Activated T-helper 1 cell treated with anti-CD3 and anti-CD28 coated beads, Interleukin-12 subunit alpha, Interleukin-12 subunit beta, Interleukin-2, Interleukin-4 antibody, amounts not matched to agents 30 ng/mL and 10 ng/mL and 1 ng/mL, durations not matched to agents 14 hours and 24 hours and 36 hours (primary cell): ENCODE results near the gene RUNX1. TPM values are rescaled to one million over a fixed set of nuclear protein-coding genes. Genes with fewer than 3 reads are reported as not detected.
"Not testable (repeated sequence)": the region's sequence is repeated elsewhere in the genome, so short reads cannot be mapped to it uniquely, and the experiment has no call there.

Source experiments
- DNase-seq: peaks from one replicate; pipeline ENCODE4 v3.0.0; 2021; ENCODE audit warnings: low spot score
- H3K27ac Mint-ChIP-seq: one replicate; pipeline ENCODE4 v1.8.0; 2021; ENCODE audit warnings: mild to moderate bottlenecking, mixed read lengths
- H3K27me3 Mint-ChIP-seq: one replicate; pipeline ENCODE4 v1.8.0; 2022; ENCODE audit warnings: mild to moderate bottlenecking, moderate library complexity, mixed read lengths; ENCODE audit not compliant: insufficient read depth
- H3K36me3 Mint-ChIP-seq: one replicate; pipeline ENCODE4 v1.8.0; 2021; ENCODE audit warnings: low read depth, mixed read lengths
- H3K4me1 Mint-ChIP-seq: one replicate; pipeline ENCODE4 v1.8.0; 2021; ENCODE audit warnings: low read depth, mixed read lengths
- H3K4me3 Mint-ChIP-seq: one replicate; pipeline ENCODE4 v1.8.0; 2021; ENCODE audit warnings: mild to moderate bottlenecking, moderate library complexity, mixed read lengths
- H3K9me3 Mint-ChIP-seq: one replicate; pipeline ENCODE4 v1.8.0; 2021; ENCODE audit warnings: mixed read lengths
- intact Hi-C: fragments of 100-400 bp; cut with micrococcal nuclease; formaldehyde crosslinking; loops from one replicate; pipeline ENCODE4 v1.15.1; 2024
- total RNA-seq: library from RNA; stranded (reverse); gene quantifications from 2 replicates; pipeline ENCODE4 v1.2.3, GENCODE V29; 2022

The RUNX1 gene
- total RNA-seq, 1 donor from 2014 or later: 116 TPM

DNA sequence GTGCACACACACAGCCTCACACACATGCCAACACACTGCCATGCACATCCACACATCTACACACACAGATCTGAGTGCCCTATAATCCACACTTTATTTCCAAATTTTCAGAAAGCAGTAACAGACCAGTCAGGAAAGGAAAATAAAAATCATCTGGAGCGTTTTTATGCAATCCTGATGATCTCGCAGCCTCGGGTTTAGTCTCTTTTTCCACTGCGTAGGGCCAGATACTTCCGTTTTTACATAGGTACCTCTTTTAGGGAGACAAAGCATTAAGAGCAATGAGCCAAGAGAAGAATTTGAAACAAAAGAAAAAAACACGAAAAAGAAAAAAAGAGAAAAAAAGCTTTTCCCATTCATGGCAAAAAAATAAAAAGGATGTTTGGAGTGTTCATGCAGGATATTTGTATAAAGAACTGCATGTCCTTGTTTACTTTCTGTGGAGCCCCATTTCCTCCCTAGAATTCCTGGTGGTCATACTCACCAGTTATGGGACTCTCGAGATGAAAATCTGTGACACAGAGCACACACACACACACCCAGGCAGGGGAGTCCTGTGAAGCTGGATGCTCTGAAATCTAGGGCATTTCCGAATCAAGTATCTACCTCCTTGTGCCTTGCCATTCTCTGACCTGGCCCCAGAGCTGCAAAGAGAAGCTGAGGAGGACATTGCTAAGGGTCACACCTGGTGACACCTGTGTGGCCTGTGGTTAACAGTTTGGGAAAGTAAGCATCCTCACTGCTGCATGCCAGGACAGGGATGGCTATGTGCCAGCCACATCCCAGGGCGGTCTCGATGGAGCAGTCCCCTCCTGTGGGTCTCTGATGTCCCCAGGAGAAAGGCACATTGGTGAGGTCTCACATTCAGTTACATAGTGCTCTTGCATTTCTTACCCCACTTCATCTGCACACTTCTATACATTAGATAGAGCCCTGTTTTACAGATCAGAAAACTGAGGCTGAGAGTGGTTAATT lies 83.6 kb downstream of the RUNX1 start:
- peaks cover 84% of the 10 kb centered on the region for H3K4me1 Mint-ChIP-seq
- intact Hi-C loops: loop anchor here (5.0 to 10.0 kb wide), 3 partner anchors 257 to 1021 kb away; no protein-coding TSS in a partner anchor
- H3K27me3 Mint-ChIP-seq: no peaks in the 10 kb centered on the region
- peak overlapping the region; percentile 82 for H3K27ac Mint-ChIP-seq
- H3K9me3 Mint-ChIP-seq: no peaks in the 10 kb centered on the region
- peaks cover 43% of the 10 kb centered on the region for H3K36me3 Mint-ChIP-seq
- no peak for DNase-seq
- H3K4me3 Mint-ChIP-seq: peak overlapping the region; percentile 47

DNA sequence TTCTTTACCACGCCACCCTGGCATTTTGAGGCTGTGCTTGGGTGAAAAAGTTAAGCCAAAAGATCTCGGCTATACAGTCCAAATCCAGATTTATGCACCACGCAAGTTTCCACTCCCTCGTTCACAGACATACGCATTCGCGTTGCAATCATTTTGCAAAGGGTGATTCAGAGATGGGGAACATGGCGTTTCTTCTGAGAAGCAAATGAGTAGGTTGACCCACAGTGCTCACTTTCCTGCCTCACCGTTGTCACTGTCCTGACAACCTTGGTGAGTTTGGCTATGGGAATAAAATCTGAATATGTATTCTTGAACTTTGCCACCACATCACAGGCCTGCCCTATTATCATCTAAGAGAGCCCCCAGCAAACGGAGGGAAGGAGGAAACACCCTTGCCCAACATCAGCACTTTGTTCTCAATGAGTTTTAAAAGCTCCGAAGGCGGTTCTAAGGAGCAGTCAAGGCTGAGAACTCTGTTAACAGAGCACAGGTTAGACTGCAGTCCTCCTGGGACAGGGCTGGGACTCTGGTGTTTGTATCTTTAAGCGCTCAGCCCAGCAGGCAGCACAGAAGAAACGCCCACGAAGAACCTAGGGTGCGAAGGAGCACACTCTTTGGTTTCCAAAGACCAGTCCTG lies 86.4 kb downstream of the RUNX1 start:
- intact Hi-C loops: loop anchor here (1.0 to 10.0 kb wide), 2 partner anchors 17 to 1018 kb away; no protein-coding TSS in a partner anchor
- H3K27ac Mint-ChIP-seq: peak overlapping the region; percentile 86
- H3K27me3 Mint-ChIP-seq: no peaks in the 10 kb centered on the region
- peaks cover 68% of the 10 kb centered on the region for H3K4me1 Mint-ChIP-seq
- H3K4me3 Mint-ChIP-seq: peak overlapping the region; percentile 63
- H3K36me3 Mint-ChIP-seq: peaks cover 42% of the 10 kb centered on the region
- no peaks in the 10 kb centered on the region for H3K9me3 Mint-ChIP-seq
- DNase-seq: no peak

DNA sequence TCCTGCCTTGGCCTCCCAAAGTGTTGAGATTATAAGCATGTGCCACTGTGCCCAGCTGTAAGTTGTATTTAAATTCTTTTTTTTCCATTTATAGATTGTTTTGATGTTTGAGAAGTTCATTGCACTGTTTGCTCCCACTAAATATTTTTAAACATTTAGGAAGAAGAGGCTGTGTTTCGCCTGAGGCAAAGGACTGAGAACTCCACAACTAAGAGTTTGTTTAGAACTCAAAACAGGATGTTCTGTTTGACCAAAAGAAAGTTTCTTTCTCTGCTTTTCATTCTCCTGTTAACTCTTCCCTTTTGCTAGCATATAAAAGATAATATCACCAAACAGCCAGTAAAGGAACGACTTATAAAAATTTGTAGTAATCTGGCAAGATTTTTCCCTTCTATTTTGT lies 87.0 kb downstream of the RUNX1 start:
- Mint-ChIP-seq H3K4me3 (peak overlapping the region; percentile 63), H3K36me3 (peaks cover 38% of the 10 kb centered on the region), H3K27ac (peak overlapping the region; percentile 86), H3K4me1 (peaks cover 62% of the 10 kb centered on the region), H3K27me3 (no peaks in the 10 kb centered on the region), H3K9me3 (no peaks in the 10 kb centered on the region)
- intact Hi-C loops: loop anchor here (1.0 to 10.0 kb wide), 2 partner anchors 17 to 1017 kb away; no protein-coding TSS in a partner anchor
- no peak for DNase-seq

- intact Hi-C loops: loop anchor here (10.0 kb wide), 1 partner anchor 1016 kb away; no protein-coding TSS in a partner anchor
- peaks cover 40% of the 10 kb centered on the region for H3K36me3 Mint-ChIP-seq
- peaks cover 55% of the 10 kb centered on the region for H3K4me1 Mint-ChIP-seq
- DNase-seq: no peak
- no peak overlapping the region for H3K4me3 Mint-ChIP-seq
- H3K27me3 Mint-ChIP-seq: no peaks in the 10 kb centered on the region
- H3K27ac Mint-ChIP-seq: no peak overlapping the region
- H3K9me3 Mint-ChIP-seq: no peaks in the 10 kb centered on the region
Observed at GRCh38 chr21:34960687-34961086, 88.4 kb downstream of the RUNX1 start.

GRCh38 chr21:34959607-34960006 lies 89.5 kb downstream of the RUNX1 start:
- no peak overlapping the region for H3K4me3 Mint-ChIP-seq
- H3K9me3 Mint-ChIP-seq: no peaks in the 10 kb centered on the region
- no peaks in the 10 kb centered on the region for H3K27me3 Mint-ChIP-seq
- no peak for DNase-seq
- H3K27ac Mint-ChIP-seq: no peak overlapping the region
- intact Hi-C loops: loop anchor here (10.0 kb wide), 1 partner anchor 1015 kb away; no protein-coding TSS in a partner anchor
- H3K4me1 Mint-ChIP-seq: peaks cover 52% of the 10 kb centered on the region
- H3K36me3 Mint-ChIP-seq: peaks cover 38% of the 10 kb centered on the region

- H3K27ac Mint-ChIP-seq: no peak overlapping the region
- peaks cover 36% of the 10 kb centered on the region for H3K36me3 Mint-ChIP-seq
- DNase-seq: no peak
- peaks cover 49% of the 10 kb centered on the region for H3K4me1 Mint-ChIP-seq
- H3K9me3 Mint-ChIP-seq: no peaks in the 10 kb centered on the region
- H3K27me3 Mint-ChIP-seq: no peaks in the 10 kb centered on the region
- H3K4me3 Mint-ChIP-seq: no peak overlapping the region
- intact Hi-C loops: no loop called here
Observed at GRCh38 chr21:34958040-34958439, 91.1 kb downstream of the RUNX1 start.

- Mint-ChIP-seq H3K9me3 (no peaks in the 10 kb centered on the region), H3K4me1 (peaks cover 41% of the 10 kb centered on the region), H3K27me3 (no peaks in the 10 kb centered on the region), H3K4me3 (no peak overlapping the region), H3K27ac (no peak overlapping the region), H3K36me3 (peaks cover 43% of the 10 kb centered on the region)
- intact Hi-C loops: no loop called here
- no peak for DNase-seq
Observed at GRCh38 chr21:34956416-34957316, 92.4 kb downstream of the RUNX1 start.

- H3K36me3 Mint-ChIP-seq: peaks cover 28% of the 10 kb centered on the region
- no peak for DNase-seq
- no peak overlapping the region for H3K4me3 Mint-ChIP-seq
- no peaks in the 10 kb centered on the region for H3K27me3 Mint-ChIP-seq
- intact Hi-C loops: loop anchor here (1.0 kb wide), 1 partner anchor 8 kb away; no protein-coding TSS in a partner anchor
- no peak overlapping the region for H3K27ac Mint-ChIP-seq
- no peaks in the 10 kb centered on the region for H3K9me3 Mint-ChIP-seq
- peaks cover 37% of the 10 kb centered on the region for H3K4me1 Mint-ChIP-seq
Observed at GRCh38 chr21:34953950-34954349, 95.2 kb downstream of the RUNX1 start.

GRCh38 chr21:34952701-34953100 lies 96.4 kb downstream of the RUNX1 start:
- Mint-ChIP-seq H3K4me3 (no peak overlapping the region), H3K27ac (no peak overlapping the region), H3K9me3 (no peaks in the 10 kb centered on the region), H3K27me3 (no peaks in the 10 kb centered on the region), H3K36me3 (peaks cover 28% of the 10 kb centered on the region), H3K4me1 (peaks cover 39% of the 10 kb centered on the region)
- DNase-seq: no peak
- intact Hi-C loops: no loop called here

DNA sequence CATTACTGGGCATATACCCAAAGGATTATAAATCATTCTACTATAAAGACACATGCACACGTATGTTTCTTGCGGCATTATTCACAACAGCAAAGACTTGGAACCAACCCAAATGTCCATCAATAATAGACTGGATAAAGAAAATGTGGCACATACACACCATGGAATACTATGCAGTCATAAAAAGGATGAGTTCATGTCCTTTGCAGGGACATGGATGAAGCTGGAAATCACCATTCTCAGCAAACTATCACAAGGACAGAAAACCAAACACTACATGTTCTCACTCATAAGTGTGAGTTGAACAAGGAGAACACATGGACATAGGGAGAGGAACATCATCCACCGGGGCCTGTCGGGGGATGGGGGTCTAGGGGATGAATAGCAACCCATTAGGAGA lies 97.2 kb downstream of the RUNX1 start:
- H3K4me3 Mint-ChIP-seq, DNase-seq, intact Hi-C loops, H3K9me3 Mint-ChIP-seq, H3K27ac Mint-ChIP-seq, H3K27me3 Mint-ChIP-seq: not testable (repeated sequence)
- peaks cover 41% of the 10 kb centered on the region for H3K4me1 Mint-ChIP-seq
- peaks cover 28% of the 10 kb centered on the region for H3K36me3 Mint-ChIP-seq

- intact Hi-C loops: no loop called here
- H3K36me3 Mint-ChIP-seq: peaks cover 29% of the 10 kb centered on the region
- no peak overlapping the region for H3K4me3 Mint-ChIP-seq
- no peaks in the 10 kb centered on the region for H3K27me3 Mint-ChIP-seq
- H3K27ac Mint-ChIP-seq: no peak overlapping the region
- H3K9me3 Mint-ChIP-seq: no peaks in the 10 kb centered on the region
- peaks cover 47% of the 10 kb centered on the region for H3K4me1 Mint-ChIP-seq
- DNase-seq: no peak
Observed at GRCh38 chr21:34950980-34951379, 98.1 kb downstream of the RUNX1 start.

DNA sequence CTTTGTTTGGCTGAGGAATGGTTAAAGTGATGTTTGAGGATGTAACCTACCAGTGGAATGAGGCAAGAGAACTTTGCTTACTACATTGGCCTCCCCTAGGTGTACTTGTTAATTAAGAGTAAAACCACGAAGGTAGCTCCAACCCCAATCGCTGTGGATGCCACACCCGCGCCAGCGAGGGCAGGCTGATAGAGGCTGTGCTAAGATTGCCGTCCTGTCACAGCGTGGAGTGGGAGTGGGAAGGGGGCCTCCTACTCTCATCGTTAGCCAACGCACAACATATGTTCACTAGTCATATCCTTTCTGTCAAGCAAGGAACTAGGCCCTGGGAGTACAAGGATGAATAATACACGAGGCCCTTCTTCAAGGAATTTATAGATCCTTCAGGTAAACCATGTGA lies 99.6 kb downstream of the RUNX1 start:
- H3K4me3 Mint-ChIP-seq: no peak overlapping the region
- no peaks in the 10 kb centered on the region for H3K27me3 Mint-ChIP-seq
- H3K36me3 Mint-ChIP-seq: peaks cover 26% of the 10 kb centered on the region
- intact Hi-C loops: no loop called here
- no peaks in the 10 kb centered on the region for H3K9me3 Mint-ChIP-seq
- H3K27ac Mint-ChIP-seq: no peak overlapping the region
- H3K4me1 Mint-ChIP-seq: peaks cover 53% of the 10 kb centered on the region
- DNase-seq: no peak
